Upper lobe of right lung (tissue), 1 donor: Measurements from ENCODE around the gene MRPL44. TPM values are rescaled to one million over a fixed set of nuclear protein-coding genes. Genes with fewer than 3 reads are reported as not detected.
A peak's percentile ranks its signal among the peaks of the same experiment; 100 is the strongest.

Experiments
- ATAC-seq: fragments of 200-7000 bp; cut with Tn5 transposase; one replicate; pipeline ENCODE4 v1.9.1; 2020; ENCODE audit warnings: mild to moderate bottlenecking, moderate library complexity
- DNase-seq: peaks from one replicate; pipeline ENCODE4 v3.0.0-alpha.2; 2020
- H3K27ac ChIP-seq: fragments of 200-600 bp; one replicate; pipeline ENCODE4 v1.8.0; 2022
- H3K27me3 ChIP-seq: fragments of 200-600 bp; one replicate; pipeline ENCODE4 v1.8.0; 2022; ENCODE audit warnings: mild to moderate bottlenecking
- H3K36me3 ChIP-seq: fragments of 200-600 bp; one replicate; pipeline ENCODE4 v1.8.0; 2022
- H3K4me1 ChIP-seq: fragments of 200-600 bp; one replicate; pipeline ENCODE4 v1.8.0; 2022
- H3K4me3 ChIP-seq: fragments of 200-600 bp; one replicate; pipeline ENCODE4 v1.8.0; 2022; ENCODE audit warnings: mild to moderate bottlenecking
- H3K9me3 ChIP-seq: fragments of 200-600 bp; one replicate; pipeline ENCODE4 v1.8.0; 2022
- CTCF ChIP-seq: fragments of 200-600 bp; IDR thresholded peaks from one replicate; pipeline ENCODE4 v1.8.0; 2022; ENCODE audit warnings: antibody characterized with exemption
- intact Hi-C: fragments of 100-400 bp; cut with DNase I; formaldehyde crosslinking; loops from one replicate; pipeline ENCODE4 v1.11.0; 2022
- total RNA-seq: library from RNA; stranded (reverse); fragmentation: NEBNext Ultra II Directional; extraction: Animal tissue kit (Norgen Biotek cat#: 25700); gene quantifications from one replicate; pipeline ENCODE4 v1.2.1, GENCODE V29; 2021
- donor health status: DM: no; HTN: yes; CAD: no; lungs with severe emphysema.

MRPL44 gene
- total RNA-seq, 1 donor from 2014 or later, result 18.9 TPM

GRCh38 chr2:223945755-223946154 is 11.5 kb upstream of the MRPL44 start:
- TF ChIP-seq CTCF, result no peak
- DNase-seq (no peak), ATAC-seq (no peak)
- Histone ChIP-seq H3K27ac (peak overlapping the region; percentile 93), H3K27me3 (no peaks in the 10 kb centered on the region), H3K9me3 (no peaks in the 10 kb centered on the region), H3K4me1 (peaks cover 25% of the 10 kb centered on the region), H3K36me3 (no peaks in the 10 kb centered on the region), H3K4me3 (peak overlapping the region; percentile 81)
- intact Hi-C loops, result no loop called here

- H3K27ac ChIP-seq, result no peak overlapping the region
- no peaks in the 10 kb centered on the region for H3K9me3 ChIP-seq
- no peak for TF ChIP-seq CTCF
- DNase-seq, result no peak
- intact Hi-C loops, result no loop called here
- H3K4me3 ChIP-seq, result no peak overlapping the region
- H3K36me3 ChIP-seq, result no peaks in the 10 kb centered on the region
- peaks cover 18% of the 10 kb centered on the region for H3K4me1 ChIP-seq
- ATAC-seq, result no peak
- no peaks in the 10 kb centered on the region for H3K27me3 ChIP-seq
Measured at GRCh38 chr2:223947711-223948205, 9.5 kb upstream of the MRPL44 start.

- TF ChIP-seq CTCF, result no peak
- ATAC-seq, result no peak
- DNase-seq, result no peak
Measured at GRCh38 chr2:223949241-223949840, 7.9 kb upstream of the MRPL44 start.

GRCh38 chr2:223950448-223951347 is 6.6 kb upstream of the MRPL44 start:
- Histone ChIP-seq H3K9me3 (no peaks in the 10 kb centered on the region), H3K4me3 (no peak overlapping the region), H3K27me3 (no peaks in the 10 kb centered on the region), H3K36me3 (no peaks in the 10 kb centered on the region), H3K4me1 (peaks cover 5% of the 10 kb centered on the region), H3K27ac (peak overlapping the region; percentile 5)
- intact Hi-C loops, result no loop called here
- no peak for DNase-seq
- ATAC-seq, result peak; percentile 71
- TF ChIP-seq CTCF, result no peak

More at GRCh38 chr2:223949241-223949840, 7.9 kb upstream of the MRPL44 start:
- no peak overlapping the region for H3K27ac ChIP-seq
- H3K36me3 ChIP-seq, result no peaks in the 10 kb centered on the region
- H3K9me3 ChIP-seq, result no peaks in the 10 kb centered on the region
- H3K27me3 ChIP-seq, result no peaks in the 10 kb centered on the region
- H3K4me1 ChIP-seq, result peaks cover 9% of the 10 kb centered on the region
- intact Hi-C loops, result no loop called here
- H3K4me3 ChIP-seq, result no peak overlapping the region

GRCh38 chr2:223952280-223952968 is 4.8 kb upstream of the MRPL44 start:
- Histone ChIP-seq H3K27ac (no peak overlapping the region), H3K36me3 (no peaks in the 10 kb centered on the region), H3K4me3 (no peak overlapping the region), H3K4me1 (peaks cover 11% of the 10 kb centered on the region), H3K27me3 (no peaks in the 10 kb centered on the region), H3K9me3 (no peaks in the 10 kb centered on the region)
- no peak for DNase-seq
- no peak for TF ChIP-seq CTCF
- intact Hi-C loops, result no loop called here
- ATAC-seq, result no peak
